GM10266 (cell line): ENCODE measurements around the gene USP46.

Experiments
- DNase-seq: peaks from one replicate; pipeline ENCODE4 v3.0.0; 2012; ENCODE audit errors: extremely low spot score
- CTCF ChIP-seq: IDR thresholded peaks from 2 replicates; pipeline ENCODE4 v1.5.1; 2012; ENCODE audit warnings: mild to moderate bottlenecking, low read depth; ENCODE audit not compliant: control insufficient read depth, insufficient read depth; ENCODE audit errors: missing control alignments

Gene USP46

GRCh38 chr4:52687696-52688095 is 28.6 kb upstream of the USP46 start:
- TF ChIP-seq CTCF: no peak

GRCh38 chr4:52685316-52685715 is 26.2 kb upstream of the USP46 start:
- no peak for TF ChIP-seq CTCF

More at GRCh38 chr4:52687696-52688095, 28.6 kb upstream of the USP46 start:
- no peak for DNase-seq

GRCh38 chr4:52684896-52685295 is 25.8 kb upstream of the USP46 start:
- TF ChIP-seq CTCF: no peak

More at GRCh38 chr4:52685316-52685715, 26.2 kb upstream of the USP46 start:
- DNase-seq: no peak

GRCh38 chr4:52680381-52680780 is 21.3 kb upstream of the USP46 start:
- TF ChIP-seq CTCF: no peak
- no peak for DNase-seq

More at GRCh38 chr4:52684896-52685295, 25.8 kb upstream of the USP46 start:
- DNase-seq: no peak

- no peak for DNase-seq
- no peak for TF ChIP-seq CTCF
These were observed 17.4 kb upstream of the USP46 start for GRCh38 chr4:52676536-52676935.

- DNase-seq: no peak
- no peak for TF ChIP-seq CTCF
These were observed 16.0 kb upstream of the USP46 start for GRCh38 chr4:52675111-52675510.

- TF ChIP-seq CTCF: no peak
- no peak for DNase-seq
These were observed 11.6 kb upstream of the USP46 start for GRCh38 chr4:52670739-52671138.
